LNCAP (cell line): ENCODE results near the gene ZYG11A.
A peak's percentile ranks its signal among the peaks of the same experiment; 100 is the strongest.

Source experiments
- TF ChIP-seq, protein P1 (sequence below): fragments of 450-650 bp; IDR thresholded peaks from 2 replicates; pipeline ENCODE4 v1.5.1; 2017; ENCODE audit warnings: mild to moderate bottlenecking

ZYG11A gene

DNA sequence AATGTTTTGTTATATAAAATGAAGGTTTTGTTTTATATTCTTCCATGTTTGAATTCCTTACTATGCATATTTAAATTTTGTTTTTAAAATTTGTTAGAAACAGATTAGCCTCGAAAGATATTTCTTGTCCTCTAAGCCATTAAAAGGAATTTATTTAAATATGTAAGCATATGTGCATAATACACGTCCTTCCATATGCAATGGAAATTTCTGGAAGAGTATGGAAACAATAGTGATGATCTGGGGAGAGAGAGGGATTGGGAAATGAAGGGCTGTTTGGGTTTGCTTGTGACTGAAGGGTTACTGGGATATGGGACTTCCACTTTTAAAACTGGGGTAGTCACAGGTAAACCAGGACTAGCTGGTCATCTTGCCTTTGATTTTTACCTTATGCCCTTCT, 57.8 kb downstream of the ZYG11A start:
- TF ChIP-seq, protein P1, sequence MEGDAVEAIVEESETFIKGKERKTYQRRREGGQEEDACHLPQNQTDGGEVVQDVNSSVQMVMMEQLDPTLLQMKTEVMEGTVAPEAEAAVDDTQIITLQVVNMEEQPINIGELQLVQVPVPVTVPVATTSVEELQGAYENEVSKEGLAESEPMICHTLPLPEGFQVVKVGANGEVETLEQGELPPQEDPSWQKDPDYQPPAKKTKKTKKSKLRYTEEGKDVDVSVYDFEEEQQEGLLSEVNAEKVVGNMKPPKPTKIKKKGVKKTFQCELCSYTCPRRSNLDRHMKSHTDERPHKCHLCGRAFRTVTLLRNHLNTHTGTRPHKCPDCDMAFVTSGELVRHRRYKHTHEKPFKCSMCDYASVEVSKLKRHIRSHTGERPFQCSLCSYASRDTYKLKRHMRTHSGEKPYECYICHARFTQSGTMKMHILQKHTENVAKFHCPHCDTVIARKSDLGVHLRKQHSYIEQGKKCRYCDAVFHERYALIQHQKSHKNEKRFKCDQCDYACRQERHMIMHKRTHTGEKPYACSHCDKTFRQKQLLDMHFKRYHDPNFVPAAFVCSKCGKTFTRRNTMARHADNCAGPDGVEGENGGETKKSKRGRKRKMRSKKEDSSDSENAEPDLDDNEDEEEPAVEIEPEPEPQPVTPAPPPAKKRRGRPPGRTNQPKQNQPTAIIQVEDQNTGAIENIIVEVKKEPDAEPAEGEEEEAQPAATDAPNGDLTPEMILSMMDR, result no peak

DNA sequence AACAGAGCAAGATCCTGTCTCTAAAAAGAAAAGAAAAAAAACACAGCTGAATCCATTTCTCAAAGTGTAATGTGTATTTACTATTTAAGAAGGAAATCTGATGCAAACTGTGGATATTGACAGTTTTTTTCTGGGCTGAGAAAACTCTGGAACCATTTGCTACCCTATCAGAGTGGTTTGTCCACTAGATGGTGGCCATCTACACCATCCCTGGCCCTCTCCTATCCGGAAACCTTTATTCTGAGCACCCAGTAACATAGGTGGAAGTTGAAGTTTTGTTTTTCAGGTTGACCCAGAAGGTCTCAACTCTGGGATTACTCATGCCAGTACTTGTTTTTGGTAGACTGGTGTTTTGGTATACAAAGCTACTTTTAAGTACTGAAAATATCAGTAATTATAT, 58.8 kb downstream of the ZYG11A start:
- TF ChIP-seq, protein P1, result no peak

DNA sequence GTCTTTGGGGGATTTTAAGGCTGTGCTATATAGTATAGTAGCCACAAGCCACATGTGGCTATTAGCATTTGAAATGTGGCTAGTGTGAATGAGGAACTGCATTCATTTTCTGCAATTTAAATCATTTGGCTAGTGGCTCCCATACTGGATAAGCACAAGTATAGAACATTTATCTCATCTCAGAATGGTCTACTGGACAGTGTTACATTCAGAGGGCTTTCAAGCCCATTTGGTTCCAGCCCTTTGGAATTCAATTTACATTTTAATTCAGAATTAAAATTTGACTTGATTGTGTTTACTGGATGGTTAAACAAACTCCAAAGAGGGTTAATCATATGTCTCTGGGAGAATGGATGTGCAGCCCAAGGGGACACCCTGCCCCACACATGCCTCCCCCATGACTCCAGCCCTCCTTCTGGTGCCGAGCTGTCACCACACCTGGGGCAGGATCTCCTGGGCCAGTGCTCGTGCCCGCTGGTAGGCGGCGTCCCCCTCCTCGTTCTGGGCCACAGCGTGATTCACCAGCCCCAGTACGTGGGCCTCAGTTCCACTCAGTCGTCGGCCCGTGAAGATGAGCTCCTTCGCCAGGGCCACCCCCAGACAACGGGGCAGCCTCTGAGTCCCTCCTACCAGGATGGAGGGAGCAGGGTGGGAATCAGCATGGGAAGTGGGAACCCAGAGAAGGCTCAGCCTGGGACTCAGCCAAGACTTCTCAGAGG, 61.8 kb downstream of the ZYG11A start:
- TF ChIP-seq, protein P1, result no peak

DNA sequence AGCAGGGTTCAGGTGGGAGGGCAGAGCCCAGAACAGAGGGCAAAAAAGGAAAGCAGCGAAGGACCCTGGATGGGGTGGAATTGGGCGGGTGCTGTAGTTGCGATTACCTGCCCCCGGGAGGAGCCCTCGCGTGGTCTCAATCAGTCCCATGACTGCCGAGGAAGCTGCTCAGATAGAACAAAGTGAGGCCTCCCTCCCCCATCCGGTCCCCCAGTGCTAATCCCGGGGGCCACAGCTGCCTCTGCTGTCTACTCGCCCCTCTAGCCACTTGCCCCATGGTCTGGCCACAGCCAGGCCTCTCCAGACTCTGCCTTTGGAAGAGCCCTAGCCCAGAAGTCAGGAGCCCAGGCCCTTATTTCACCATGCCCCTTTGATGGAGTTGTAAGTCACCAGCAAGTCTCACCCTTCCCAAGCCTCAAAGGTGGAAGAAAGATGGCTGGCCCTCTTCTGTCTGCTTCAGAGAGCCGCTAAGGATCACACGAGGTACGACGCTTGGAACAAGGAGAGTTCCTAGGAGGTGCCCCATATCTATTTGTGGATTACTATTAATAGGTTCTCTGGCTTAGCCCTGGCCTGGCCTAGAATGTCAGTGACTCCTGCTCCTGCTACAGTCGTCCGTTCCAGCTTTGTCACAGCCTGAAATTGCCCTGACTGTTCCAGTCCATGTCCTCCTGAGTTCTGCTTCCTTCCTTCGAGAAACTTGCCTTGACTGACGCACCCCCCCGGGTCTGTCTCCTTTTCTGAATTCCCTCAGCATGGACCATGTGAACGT, 62.6 kb downstream of the ZYG11A start:
- TF ChIP-seq, protein P1, result peak; percentile 51

DNA sequence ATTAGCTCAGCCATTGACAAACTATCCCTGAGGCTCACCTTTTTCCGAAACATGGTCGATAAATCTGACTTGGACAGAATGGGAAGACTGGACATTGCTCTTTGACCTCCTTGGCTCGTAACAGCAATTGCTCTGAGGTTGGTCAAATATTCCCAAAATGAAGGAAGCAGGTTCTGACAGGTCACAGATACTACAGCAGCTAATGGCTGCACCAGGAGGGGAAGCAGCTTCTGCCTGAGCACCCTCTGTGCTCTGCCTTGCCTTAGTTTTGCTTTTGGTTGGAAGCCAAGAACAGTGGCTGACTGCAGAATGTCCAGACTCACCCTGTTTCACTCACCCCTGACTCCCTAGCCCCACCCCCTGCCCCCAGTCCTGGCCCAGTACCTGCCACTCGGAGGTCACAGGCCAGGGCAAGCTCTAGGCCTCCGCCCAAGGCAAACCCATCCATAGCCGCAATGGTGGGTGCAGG, 63.6 kb downstream of the ZYG11A start:
- TF ChIP-seq, protein P1, result no peak

DNA sequence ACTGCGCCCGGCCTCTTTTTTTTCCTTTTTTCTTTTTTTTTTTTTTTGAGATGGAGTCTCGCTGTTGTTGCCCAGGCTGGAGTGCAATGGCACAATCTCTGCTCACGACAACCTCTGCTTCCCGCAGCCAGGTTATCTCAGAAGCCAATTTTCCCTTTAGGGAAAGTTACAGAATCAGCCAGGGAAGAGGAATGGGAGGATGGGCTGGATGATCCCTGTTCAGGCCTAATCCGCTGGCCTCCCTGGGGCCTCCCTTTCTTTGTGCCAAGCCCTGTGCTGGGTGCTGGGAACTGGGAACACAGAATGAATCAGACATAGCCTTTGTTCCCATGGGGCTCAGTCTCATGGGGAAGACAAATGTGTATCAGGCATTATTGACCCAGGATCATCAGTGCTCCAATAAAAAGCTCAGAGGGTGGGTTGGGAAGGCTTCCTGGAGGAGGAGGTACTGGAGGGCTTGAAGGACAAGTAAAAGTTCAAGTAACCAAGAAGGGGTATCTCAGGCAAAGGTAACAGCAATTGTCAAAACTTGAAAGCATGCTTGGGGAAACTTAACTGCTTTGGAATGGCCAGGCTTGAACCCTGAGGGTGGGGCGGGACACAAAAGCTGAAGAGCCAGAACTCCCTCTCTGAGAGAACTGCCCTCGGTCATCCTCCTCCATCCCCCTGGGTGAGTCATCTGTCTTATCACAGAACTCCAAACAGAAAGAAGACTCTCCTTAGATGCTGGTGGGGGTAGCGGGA, 64.7 kb downstream of the ZYG11A start:
- TF ChIP-seq, protein P1, result no peak

DNA sequence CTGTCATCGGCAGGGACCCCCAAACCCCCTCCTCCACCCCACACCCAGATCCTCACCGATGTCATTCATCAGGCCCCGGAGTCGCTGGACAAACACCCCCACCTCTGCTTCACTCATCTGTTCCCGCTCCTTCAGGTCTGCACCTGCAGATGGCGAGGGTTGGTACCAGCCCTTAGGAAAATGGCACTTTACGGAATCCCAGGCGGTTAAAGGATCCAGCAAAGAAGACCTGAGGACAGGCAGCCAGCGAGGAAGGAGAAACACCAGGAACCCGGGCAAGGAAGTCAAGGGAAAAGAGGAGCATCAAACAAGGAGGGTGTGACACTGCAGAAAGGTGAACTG, 65.2 kb downstream of the ZYG11A start:
- TF ChIP-seq, protein P1, result no peak
